ENCODE data around the gene SIX3.

Gene SIX3

DNA sequence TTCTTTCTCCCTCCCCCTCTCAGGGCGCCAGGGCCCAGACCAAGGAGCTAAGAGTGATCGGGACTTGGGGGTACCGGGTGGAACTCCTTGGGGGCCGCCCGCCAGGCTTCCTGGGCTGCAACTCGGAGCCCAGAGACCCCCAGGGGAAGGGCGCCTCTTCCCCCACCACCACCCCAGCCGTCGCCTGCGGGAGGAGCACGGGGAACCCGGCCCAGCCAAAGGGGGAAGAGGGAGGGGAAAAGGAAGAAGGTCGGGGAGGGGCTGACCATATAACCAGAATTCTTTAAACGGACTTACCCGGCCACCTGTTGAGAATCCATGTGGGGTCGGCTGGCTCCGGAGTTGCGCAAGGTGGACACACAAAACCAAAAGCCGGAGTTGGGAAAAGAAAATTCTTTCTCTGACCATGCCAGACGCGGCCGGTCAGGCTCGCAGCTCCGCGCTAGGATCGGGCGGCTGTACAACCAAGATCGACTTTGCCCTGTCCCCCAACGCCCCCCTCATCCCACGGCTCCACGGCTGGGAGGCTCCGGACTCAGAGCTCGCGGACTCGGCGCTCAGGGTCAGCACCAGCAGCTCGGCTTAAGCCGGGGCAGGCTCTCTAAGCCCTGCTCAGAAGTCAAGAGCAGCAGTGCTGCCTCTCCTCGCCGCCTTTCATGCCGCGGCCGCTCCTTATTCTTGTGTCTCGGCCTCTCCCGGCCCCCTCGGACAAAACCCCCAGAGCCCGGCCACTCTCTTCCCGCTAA is 6.3 kb upstream of the SIX3 start:
- FAIRE-seq (no peak), DNase-seq (ENCODE audit: insufficient read length, low spot score) (no peak)

DNA sequence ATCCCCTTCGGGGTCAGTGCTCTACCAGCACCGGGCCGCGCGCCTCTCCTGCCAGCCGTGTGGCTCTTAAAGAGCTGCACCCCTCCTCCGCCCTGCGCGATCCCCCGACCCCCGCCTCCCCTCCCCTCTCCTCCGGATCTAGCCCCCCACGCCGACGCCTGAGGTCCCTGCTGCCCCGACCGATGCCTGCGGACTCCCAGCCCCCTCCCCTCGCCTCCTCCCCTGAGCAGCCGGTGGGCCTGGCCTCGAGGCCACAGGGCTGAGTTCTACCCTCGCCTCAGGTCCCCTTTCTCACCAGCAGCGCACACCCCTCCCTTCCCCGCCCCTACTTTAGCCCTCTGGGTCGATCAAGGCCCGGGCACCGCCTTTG is 5.8 kb upstream of the SIX3 start:
- no peak for TF ChIP-seq POLR2A (IDR thresholded peaks at IDR 0.05; ENCODE audit: low read depth, low read length)
- FAIRE-seq (no peak), DNase-seq (ENCODE audit: insufficient read length, low spot score) (no peak)

More for the DNA sequence above, 6.3 kb upstream of the SIX3 start:
- no peak for TF ChIP-seq POLR2A (IDR thresholded peaks at IDR 0.05; ENCODE audit: low read depth, low read length)

DNA sequence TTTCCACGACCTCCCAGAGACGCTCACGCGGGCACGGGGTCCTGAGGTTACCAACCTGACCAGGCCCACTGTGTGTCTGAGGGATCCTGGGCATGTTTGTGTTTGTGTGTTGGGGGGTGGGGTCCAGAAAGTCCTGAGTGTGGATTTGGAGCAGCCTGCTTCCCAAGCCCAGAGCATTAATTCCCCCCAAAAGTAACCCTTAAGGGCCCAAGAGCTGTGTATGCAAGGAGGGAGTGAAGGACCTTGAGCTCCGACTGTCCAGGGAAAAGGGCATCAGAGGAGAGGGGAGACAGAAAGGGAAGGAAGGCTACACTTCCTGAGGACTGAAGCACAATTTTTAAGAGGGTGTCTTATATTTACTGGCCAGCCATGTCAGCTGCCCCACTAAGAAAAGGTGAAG is 5.2 kb upstream of the SIX3 start:
- TF ChIP-seq POLR2A (IDR thresholded peaks at IDR 0.05; ENCODE audit: low read depth, low read length) = no peak
- DNase-seq (ENCODE audit: insufficient read length, low spot score) (no peak), FAIRE-seq (no peak)

DNA sequence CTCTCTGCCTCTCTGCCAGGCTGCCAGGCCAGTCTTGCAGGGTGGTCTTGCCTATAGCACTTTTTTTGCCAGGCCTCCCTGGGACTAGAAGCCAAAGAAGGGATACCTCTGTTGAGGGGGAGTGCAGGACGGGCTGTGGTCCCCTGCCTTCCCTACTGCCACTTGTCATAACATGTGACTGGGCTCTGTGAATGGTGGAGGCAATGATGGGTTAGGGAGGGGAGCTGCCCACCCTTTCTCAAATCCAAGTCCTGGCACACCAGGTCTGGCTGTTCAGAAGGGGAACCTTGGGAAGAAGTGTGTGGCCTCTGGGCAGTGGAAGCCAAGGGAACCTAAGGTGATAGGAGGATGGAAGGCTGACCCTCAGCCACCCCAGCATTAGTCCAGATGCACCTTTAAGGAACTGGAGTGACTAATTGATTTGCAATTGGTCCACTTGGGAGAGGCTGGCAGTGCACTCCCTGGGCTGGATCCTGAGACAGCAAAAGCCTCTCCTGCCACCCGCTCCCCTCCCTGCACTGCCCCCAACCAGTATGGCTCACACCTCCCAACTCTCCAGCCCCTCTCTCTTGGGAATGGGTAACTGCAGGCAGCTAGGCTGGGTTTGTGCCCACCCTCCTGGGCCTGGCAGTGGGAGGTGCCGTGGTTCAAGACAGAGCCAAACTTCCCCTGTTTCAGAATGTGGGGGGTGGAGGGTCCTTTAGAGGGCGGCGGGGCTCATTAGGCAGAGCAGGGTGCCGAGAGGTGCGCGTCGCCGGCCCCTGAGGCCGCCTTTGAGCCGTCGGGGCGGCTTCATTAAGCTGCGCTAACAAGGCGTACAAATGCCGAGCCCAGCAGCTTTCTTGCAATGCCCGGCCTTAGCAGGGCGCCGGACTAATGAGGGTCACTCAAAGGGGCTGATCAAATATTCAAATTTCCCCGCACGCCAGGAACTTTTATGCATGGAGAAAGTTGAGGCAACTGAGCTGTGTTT is 4.5 kb upstream of the SIX3 start:
- no peak for TF ChIP-seq POLR2A (IDR thresholded peaks at IDR 0.05; ENCODE audit: low read depth, low read length)
- DNase-seq (ENCODE audit: insufficient read length, low spot score) (no peak), FAIRE-seq (no peak)

DNA sequence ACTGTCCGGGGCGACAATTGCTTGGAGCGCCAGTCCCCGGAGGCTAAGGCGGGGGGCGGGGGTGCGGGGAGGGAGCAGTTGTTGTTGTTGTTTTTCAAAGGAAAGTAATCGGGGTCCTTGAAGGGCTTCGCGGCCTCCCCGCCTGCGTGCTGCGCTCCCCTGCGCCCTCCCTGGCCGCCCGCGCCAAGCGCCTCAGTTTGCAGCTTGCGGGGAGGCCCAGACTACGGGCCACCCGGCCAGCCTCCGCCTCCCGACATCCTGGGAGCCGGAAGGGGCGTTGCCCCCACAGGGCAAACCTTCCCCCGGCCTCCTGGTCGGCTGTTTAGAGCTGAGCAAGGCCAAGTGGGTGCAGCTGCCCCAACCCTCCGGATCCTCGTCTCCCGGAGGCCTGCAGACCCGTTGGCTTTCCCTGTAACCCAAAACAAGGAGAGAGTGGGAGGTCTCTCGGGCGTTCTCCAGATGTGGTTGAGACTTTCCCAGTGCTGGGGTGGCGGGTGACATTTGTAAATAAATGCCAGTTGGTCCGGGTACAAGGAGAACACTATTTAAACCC is 3.7 kb upstream of the SIX3 start:
- DNase-seq (ENCODE audit: insufficient read length, low spot score) (no peak), FAIRE-seq (no peak)
- TF ChIP-seq POLR2A (IDR thresholded peaks at IDR 0.05; ENCODE audit: low read depth, low read length) = no peak

DNA sequence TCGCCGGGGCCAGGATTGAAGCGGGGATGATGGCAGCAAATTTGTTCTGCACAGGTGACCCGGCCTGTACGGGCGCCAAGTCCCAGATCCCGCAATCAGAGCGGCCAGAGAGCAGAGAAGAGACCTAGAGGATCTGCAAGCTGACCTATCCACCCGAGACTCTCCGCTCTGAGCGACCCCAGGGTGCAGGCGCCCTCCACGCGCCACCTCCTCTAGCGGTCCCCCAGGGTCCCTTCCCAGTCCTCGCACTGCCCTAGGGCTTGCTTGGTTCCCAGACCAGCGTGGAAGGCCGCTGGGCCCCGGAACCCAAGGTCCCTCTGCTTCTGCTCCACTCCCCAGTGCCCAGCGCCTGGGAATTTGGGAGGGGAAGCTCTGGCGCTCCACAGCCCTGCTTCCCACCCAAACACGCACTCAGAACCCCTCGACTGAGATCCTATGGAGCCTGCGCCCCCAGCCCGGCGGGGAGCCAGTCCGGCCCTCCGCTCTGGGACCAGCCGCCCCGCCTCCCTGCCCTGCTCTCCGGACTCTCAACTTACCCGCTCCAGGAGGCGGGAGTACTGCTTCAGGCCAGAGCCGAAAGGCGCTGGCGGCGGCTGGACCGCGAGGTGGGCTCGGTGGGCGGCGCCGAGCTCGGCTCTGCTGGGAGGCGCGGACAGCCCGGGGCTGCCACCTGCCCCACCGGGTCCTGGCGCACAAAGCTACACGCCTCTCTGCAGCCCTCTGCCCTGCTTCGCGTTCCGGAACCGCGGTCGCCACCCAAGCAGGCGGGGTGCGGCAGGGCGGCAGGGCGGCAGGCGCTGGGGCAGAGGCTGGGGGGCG is 3.0 kb upstream of the SIX3 start:
- TF ChIP-seq POLR2A (IDR thresholded peaks at IDR 0.05; ENCODE audit: low read depth, low read length) = no peak
- DNase-seq (ENCODE audit: insufficient read length, low spot score) (no peak), FAIRE-seq (no peak)

DNA sequence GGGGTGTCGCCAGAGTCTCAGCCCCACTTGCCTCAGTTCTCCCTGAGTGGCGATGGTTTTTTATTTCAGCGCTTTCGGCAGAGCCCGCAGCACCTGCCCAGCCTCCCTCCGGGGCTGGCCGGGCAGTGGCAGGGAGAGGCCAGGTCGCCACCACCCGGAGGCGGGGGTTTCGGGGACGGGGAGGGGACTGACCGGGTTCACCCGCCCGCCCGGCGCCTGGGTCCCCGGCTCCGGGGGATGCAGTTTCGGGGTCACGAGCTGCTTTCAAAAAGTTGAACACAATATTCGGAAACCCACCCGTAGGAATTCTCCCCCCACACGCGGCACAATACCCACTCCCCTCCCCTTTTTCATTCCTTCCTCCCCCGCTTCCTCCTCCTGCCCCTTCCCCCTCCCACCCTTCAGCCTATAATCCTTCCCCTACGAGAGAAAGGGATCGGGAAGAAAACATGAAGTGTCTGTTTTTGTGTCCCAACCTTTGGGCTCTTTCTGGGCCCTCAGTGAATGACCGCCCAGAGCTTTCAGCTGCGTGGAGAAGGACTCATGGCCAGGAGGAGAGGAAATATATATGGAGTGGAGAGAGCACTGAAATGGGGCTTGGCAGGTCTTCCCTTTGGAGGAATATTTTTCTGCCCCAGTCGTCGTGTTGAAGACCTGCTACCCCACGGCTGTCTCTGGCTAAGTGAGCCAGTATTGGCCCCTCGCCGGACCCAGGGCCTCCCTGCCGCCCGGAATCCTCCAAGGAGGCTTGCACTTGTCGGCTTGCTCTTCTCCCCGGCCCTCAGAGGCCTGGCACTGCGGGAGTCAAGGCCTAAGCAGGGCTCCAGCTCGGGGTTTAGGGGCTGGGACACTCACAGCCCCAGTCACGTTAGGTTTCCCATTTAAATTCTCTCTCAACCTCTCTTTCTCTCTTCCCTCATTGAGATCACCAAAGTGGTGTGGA is 2.1 kb upstream of the SIX3 start:
- FAIRE-seq (no peak), DNase-seq (ENCODE audit: insufficient read length, low spot score) (no peak)

GRCh38 chr2:44940049-44940494 is 1.4 kb upstream of the SIX3 start:
- FAIRE-seq = no peak
- TF ChIP-seq POLR2A (IDR thresholded peaks at IDR 0.05; ENCODE audit: low read depth, low read length) = no peak
- no peak for DNase-seq (ENCODE audit: insufficient read length, low spot score)

More for the DNA sequence above, 2.1 kb upstream of the SIX3 start:
- no peak for TF ChIP-seq POLR2A (IDR thresholded peaks at IDR 0.05; ENCODE audit: low read depth, low read length)

DNA sequence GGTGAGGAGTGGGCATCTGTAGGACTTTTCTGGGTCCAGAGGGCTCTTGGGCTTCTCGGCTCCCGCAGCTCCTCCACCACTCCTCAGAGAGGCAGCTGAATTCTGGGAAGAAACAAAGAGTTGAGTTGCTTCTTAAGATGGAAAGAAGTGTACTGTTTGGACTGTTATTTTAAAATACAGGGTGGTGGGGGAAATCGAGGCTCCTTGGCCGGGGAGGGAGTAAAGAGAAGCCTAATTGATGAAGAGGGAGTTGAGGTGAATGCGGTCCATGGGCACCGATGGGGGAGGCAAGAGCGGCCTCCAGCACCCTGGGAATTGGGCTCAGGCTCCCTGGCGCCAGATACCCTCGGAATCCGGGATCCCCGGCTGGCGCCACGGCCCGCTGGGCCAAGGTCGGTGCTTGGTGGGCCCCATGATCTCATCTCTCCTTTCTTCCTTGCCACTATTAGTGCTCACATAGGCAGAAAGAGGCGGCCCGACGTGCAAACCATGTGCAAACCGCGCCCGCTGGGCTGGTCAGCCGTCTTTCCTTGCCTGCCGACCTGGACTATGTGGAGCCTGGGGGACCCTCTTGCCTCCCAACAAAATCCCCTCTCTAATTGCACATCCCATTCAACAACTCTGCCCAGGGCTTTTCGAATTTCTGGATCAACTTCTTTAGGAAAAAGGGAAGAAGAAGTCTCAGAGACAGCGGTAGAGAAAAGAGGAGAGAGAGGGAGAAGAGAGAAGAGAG is 604 bp upstream of the SIX3 start:
- DNase-seq (ENCODE audit: insufficient read length, low spot score) (no peak), FAIRE-seq (no peak)

GRCh38 chr2:44942304-44943030 is 965 bp downstream of the SIX3 start:
- FAIRE-seq = no peak

More for the DNA sequence above, 604 bp upstream of the SIX3 start:
- no peak for TF ChIP-seq POLR2A (IDR thresholded peaks at IDR 0.05; ENCODE audit: low read depth, low read length)

DNA sequence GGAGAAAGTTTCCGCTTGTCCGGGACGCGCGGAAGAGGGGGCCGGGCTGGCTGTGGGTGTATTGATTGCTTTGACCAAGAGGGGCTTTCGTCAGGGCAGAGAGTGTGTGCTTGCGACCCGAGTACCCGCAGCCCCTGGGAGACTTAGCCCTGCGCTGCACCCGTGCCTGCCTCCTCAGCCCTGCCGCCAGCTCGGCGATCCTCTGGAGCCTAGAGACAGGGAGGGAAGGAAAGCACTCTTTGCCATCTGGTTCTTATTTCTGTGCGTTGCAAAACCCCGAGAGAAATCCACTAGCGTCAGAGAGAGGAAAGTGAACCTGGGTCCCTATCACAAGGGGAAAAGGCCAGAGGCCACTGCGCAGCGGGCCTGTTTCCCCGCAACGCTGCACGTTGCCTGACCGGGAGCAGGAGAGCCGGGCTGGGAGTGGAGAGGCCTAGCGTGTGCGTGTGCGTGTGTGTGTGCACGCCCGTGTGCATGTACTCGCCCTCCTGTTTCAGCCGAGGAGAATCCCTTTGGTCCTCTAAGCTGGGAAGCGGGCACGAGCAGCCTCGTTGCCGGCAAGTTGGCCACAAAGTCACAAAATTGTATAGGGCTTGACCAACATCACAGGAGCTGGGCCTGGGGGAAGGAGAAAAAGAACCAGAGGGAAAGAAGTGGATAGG is 1.7 kb downstream of the SIX3 start:
- DNase-seq (ENCODE audit: insufficient read length, low spot score) (no peak), FAIRE-seq (no peak)
- no peak for TF ChIP-seq POLR2A (IDR thresholded peaks at IDR 0.05; ENCODE audit: low read depth, low read length)

More at GRCh38 chr2:44942304-44943030, 965 bp downstream of the SIX3 start:
- TF ChIP-seq POLR2A (IDR thresholded peaks at IDR 0.05; ENCODE audit: low read depth, low read length) = no peak
- no peak for DNase-seq (ENCODE audit: insufficient read length, low spot score)

Measured in H54 (cell line).